ENCODE measurements around the gene MRM3.

DNA sequence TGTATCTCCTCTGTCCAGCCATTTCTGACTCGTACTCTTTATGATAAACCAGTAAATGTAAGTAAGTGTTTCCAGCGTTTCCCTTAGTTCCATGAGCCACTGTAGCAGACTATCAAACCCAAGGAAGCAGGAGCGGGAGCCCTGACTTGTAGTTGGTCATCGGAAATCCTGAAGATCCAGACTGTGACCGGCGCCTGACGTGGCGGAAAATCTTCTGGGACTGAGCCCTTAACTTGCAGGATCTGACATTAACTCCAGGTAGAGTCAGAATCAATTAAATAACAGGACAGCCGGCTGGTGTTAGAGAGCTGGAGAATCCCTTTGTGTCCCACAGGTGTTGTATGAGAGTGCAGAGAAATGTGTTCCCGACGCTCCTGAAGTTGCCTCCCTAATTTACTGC is 4.1 kb upstream of the MRM3 start:
- TF ChIP-seq, protein P1, sequence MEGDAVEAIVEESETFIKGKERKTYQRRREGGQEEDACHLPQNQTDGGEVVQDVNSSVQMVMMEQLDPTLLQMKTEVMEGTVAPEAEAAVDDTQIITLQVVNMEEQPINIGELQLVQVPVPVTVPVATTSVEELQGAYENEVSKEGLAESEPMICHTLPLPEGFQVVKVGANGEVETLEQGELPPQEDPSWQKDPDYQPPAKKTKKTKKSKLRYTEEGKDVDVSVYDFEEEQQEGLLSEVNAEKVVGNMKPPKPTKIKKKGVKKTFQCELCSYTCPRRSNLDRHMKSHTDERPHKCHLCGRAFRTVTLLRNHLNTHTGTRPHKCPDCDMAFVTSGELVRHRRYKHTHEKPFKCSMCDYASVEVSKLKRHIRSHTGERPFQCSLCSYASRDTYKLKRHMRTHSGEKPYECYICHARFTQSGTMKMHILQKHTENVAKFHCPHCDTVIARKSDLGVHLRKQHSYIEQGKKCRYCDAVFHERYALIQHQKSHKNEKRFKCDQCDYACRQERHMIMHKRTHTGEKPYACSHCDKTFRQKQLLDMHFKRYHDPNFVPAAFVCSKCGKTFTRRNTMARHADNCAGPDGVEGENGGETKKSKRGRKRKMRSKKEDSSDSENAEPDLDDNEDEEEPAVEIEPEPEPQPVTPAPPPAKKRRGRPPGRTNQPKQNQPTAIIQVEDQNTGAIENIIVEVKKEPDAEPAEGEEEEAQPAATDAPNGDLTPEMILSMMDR (IDR thresholded peaks at IDR 0.05), result no peak
- TF ChIP-seq POLR2A (IDR thresholded peaks at IDR 0.05) (no peak), POLR2AphosphoS5 (IDR thresholded peaks at IDR 0.05) (no peak)

Data from transverse colon (tissue), 4 donors.